Measurements from ENCODE around the gene CNTNAP3B. TPM values are rescaled to one million over a fixed set of nuclear protein-coding genes. Genes with fewer than 3 reads are reported as not detected.

The CNTNAP3B gene
- total RNA-seq, 1 experiment from 2014 or later = 4.7 TPM

Other genes with a start within 250 kb of the CNTNAP3B start
- 0.15 and 0.61 TPM in 2 replicates for gene SPATA31A6, start 54.2 kb upstream of the CNTNAP3B start, total RNA-seq (2021)